ENCODE data around the gene CSNK2A1.
"Not testable (repeated sequence)": the region's sequence is repeated elsewhere in the genome, so short reads cannot be mapped to it uniquely, and the experiment has no call there.

DNA sequence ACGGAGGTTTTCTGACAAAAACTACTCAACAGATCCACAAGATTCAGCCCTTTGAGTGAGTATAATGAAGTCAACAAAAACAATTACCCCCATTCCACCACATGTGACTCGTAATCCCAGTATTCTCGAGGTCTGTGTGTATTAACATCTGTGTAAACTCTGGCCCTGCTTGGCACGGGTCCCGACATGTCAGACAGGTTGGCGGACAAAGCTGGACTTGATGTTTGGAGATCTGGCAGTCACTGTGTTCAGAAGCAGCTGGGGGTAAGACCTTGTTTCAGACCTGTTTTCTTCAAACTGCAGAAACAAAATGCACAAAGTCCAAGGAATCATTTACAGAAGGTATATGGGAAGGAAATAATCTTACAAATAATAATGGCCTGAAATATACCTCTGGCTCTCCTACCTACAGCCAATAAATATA is 35.2 kb downstream of the CSNK2A1 start:
- TF ChIP-seq, protein P1, sequence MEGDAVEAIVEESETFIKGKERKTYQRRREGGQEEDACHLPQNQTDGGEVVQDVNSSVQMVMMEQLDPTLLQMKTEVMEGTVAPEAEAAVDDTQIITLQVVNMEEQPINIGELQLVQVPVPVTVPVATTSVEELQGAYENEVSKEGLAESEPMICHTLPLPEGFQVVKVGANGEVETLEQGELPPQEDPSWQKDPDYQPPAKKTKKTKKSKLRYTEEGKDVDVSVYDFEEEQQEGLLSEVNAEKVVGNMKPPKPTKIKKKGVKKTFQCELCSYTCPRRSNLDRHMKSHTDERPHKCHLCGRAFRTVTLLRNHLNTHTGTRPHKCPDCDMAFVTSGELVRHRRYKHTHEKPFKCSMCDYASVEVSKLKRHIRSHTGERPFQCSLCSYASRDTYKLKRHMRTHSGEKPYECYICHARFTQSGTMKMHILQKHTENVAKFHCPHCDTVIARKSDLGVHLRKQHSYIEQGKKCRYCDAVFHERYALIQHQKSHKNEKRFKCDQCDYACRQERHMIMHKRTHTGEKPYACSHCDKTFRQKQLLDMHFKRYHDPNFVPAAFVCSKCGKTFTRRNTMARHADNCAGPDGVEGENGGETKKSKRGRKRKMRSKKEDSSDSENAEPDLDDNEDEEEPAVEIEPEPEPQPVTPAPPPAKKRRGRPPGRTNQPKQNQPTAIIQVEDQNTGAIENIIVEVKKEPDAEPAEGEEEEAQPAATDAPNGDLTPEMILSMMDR (IDR thresholded peaks at IDR 0.05) = not testable (repeated sequence)
- not testable (repeated sequence) for TF ChIP-seq POLR2A (IDR thresholded peaks at IDR 0.05)
